ENCODE data around the gene BLTP1. TPM values are rescaled to one million over a fixed set of nuclear protein-coding genes. Genes with fewer than 3 reads are reported as not detected.
A peak's percentile ranks its signal among the peaks of the same experiment; 100 is the strongest.

Gene BLTP1
- total and polyA plus RNA-seq, 9 of the 15 experiments (the other 6 are each of a cell fraction or from before 2014, with no cell fraction given) = 2.8 to 26.0 (median 13.1) TPM

GRCh38 chr4:122151982-122152710 lies at the start of gene BLTP1 (continued):
- TF ChIP-seq ZHX1 (conservative IDR thresholded peaks at IDR 0.05; ENCODE audit: low read length) (0 out of 2 replicates have a peak, but pooled peaks have one; percentile 48), POLR2B (IDR thresholded peaks at IDR 0.05; ENCODE audit: low read depth, partially characterized antibody) (peak; percentile 76), PHF20 (IDR thresholded peaks at IDR 0.05; ENCODE audit: partially characterized antibody) (peak; percentile 92), PKNOX1 (IDR thresholded peaks at IDR 0.05) (peak; percentile 63; the same call in 1 of the 2 replicates), SREBF1 (IDR thresholded peaks at IDR 0.05; ENCODE audit: borderline replicate concordance, low read depth, low read length) (no peak), KAT7 (CRISPR knock-in tag; IDR thresholded peaks at IDR 0.05; ENCODE audit: borderline replicate concordance) (peak; percentile 78; the same call in 1 of the 2 replicates), ARID1B (IDR thresholded peaks at IDR 0.05) (no peak), HNRNPLL (IDR thresholded peaks at IDR 0.05; ENCODE audit: low read depth, low read length, poor library complexity, severe bottlenecking) (peak; percentile 55), SP1 (CRISPR knock-in tag; IDR thresholded peaks at IDR 0.05) (peak; percentile 71), NFRKB (IDR thresholded peaks at IDR 0.05; ENCODE audit: low read depth) (peak; percentile 50; the same call in 1 of the 2 replicates), RBFOX2 (IDR thresholded peaks at IDR 0.05; ENCODE audit: low read depth, low read length) (peak; percentile 86), TEAD1 (CRISPR knock-in tag; IDR thresholded peaks at IDR 0.05) (peak; percentile 31 to 73; a peak in 1 of 4 replicates), ZBTB7A (IDR thresholded peaks at IDR 0.05; ENCODE audit: borderline replicate concordance, control insufficient read depth, low read depth, low read length) (peak; percentile 92), RAD21 (CRISPR knock-in tag; conservative IDR thresholded peaks at IDR 0.05 in 1 of 2, IDR thresholded peaks at IDR 0.05 in 1 of 2) (no peak), BRF1 (IDR thresholded peaks at IDR 0.05; ENCODE audit: borderline replicate concordance, extremely low read depth, insufficient read length) (no peak), TAL1 (IDR thresholded peaks at IDR 0.05) (no peak), TAF7 (tag; IDR thresholded peaks at IDR 0.05) (no peak), ZC3H8 (IDR thresholded peaks at IDR 0.05) (no peak), FOXA3 (CRISPR knock-in tag; conservative IDR thresholded peaks at IDR 0.05 in 1 of 2, IDR thresholded peaks at IDR 0.05 in 1 of 2) (0 out of 4 replicates have a peak, but pooled peaks of 1 of the 2 experiments have one; percentile 58), ZBTB12 (CRISPR knock-in tag; IDR thresholded peaks at IDR 0.05) (peak; percentile 98), ETV6 (IDR thresholded peaks at IDR 0.05; ENCODE audit: borderline replicate concordance in 1 of 2, low read depth in 2 of 2, low read length in 1 of 2) (no peak), ETV6 (CRISPR knock-in tag; IDR thresholded peaks at IDR 0.05; ENCODE audit: borderline replicate concordance) (no peak), CBFA2T2 (conservative IDR thresholded peaks at IDR 0.05) (no peak), STAT5B (CRISPR knock-in tag; IDR thresholded peaks at IDR 0.05) (no peak)

All from K562 (cell line).